Gastroesophageal sphincter (tissue), 4 donors: ENCODE measurements around the gene KDM6A. TPM values are rescaled to one million over a fixed set of nuclear protein-coding genes. Genes with fewer than 3 reads are reported as not detected.

Experiments used
- ATAC-seq: fragments of 150-250 bp; one replicate; pipeline ENCODE4 v1.9.1; 2016; ENCODE audit warnings: mild to moderate bottlenecking, moderate library complexity
- H3K27ac ChIP-seq, 4 donors: fragments of 200-600 bp; sonication (generic) in 3 of 4; 1 replicate in 3 of 4; 2 replicates in 1 of 4; pipeline ENCODE4 v1.5.1; 2016 to 2019
- H3K27me3 ChIP-seq: fragments of 200-600 bp; sonication (generic); one replicate; pipeline ENCODE4 v1.5.1; 2019
- H3K36me3 ChIP-seq, 2 donors: fragments of 200-600 bp; sonication (generic); one replicate each; pipeline ENCODE4 v1.5.1; 2019; ENCODE audit warnings: control low read depth in 1 of 2
- H3K4me1 ChIP-seq, 3 donors: fragments of 200-600 bp; sonication (generic); 1 replicate in 2 of 3; 2 replicates in 1 of 3; pipeline ENCODE4 v1.5.1; 2016 to 2019; ENCODE audit warnings: control low read depth in 2 of 3
- H3K4me3 ChIP-seq, 2 donors: fragments of 200-600 bp; sonication (generic); one replicate each; pipeline ENCODE4 v1.5.1; 2019; ENCODE audit warnings: mild to moderate bottlenecking in 1 of 2, moderate library complexity in 1 of 2
- H3K9me3 ChIP-seq, 3 donors: fragments of 200-600 bp; sonication (generic); one replicate each; pipeline ENCODE4 v1.5.1; 2017 to 2019; ENCODE audit warnings: control low read depth in 2 of 3
- CTCF ChIP-seq, 4 experiments: fragments of 200-600 bp in 2 of 4; fragments of 450-650 bp in 2 of 4; sonication (generic) in 1 of 4; IDR thresholded peaks; one replicate each; pipeline ENCODE4 v1.5.1; 2017 to 2019; ENCODE audit warnings: antibody characterized with exemption in 4 of 4, mild to moderate bottlenecking in 2 of 4, moderate library complexity in 2 of 4
- EP300 ChIP-seq: sonication (generic); formaldehyde crosslinking; IDR thresholded peaks from one replicate; pipeline ENCODE4 v1.6.1; 2017; ENCODE audit warnings: antibody characterized with exemption, mild to moderate bottlenecking
- POLR2A ChIP-seq, 2 donors: fragments of 450-650 bp; IDR thresholded peaks; one replicate each; pipeline ENCODE4 v1.6.1; 2017; ENCODE audit warnings: antibody characterized with exemption in 2 of 2, mild to moderate bottlenecking in 2 of 2, moderate library complexity in 1 of 2
- POLR2AphosphoS5 ChIP-seq: sonication (generic); formaldehyde crosslinking; IDR thresholded peaks from one replicate; pipeline ENCODE4 v1.6.1; 2017; ENCODE audit warnings: antibody characterized with exemption
- WGBS, 2 donors: methylation state at CpG; one replicate each; pipeline ENCODE4 v1.1.5; 2018; ENCODE audit warnings: low coverage in 1 of 2; 5-methylcytosine and 5-hydroxymethylcytosine counted together
- total RNA-seq, 4 donors: library from RNA; depleted of rRNA; stranded (reverse); fragments of >200 nt; gene quantifications; one replicate each; pipeline ENCODE4 v1.1.0, GENCODE V29; 2016

KDM6A gene
- total RNA-seq, 4 donors from 2014 or later = 17.0 to 28.6 (median 19.9) TPM

- Histone ChIP-seq H3K36me3 (no peaks in the 10 kb centered on the region), H3K4me1 (no peaks in the 10 kb centered on the region), H3K9me3 (no peaks in the 10 kb centered on the region), H3K27ac (no peak overlapping the region), H3K27me3 (no peaks in the 10 kb centered on the region), H3K4me3 (no peak overlapping the region)
- WGBS, 2 donors = 89 to 100% methylated on average over 1 to 6 of the region's 13 CpGs
- no peak for ATAC-seq
- no peak for TF ChIP-seq POLR2A (IDR thresholded peaks at IDR 0.05)
- no peak for TF ChIP-seq POLR2AphosphoS5
- TF ChIP-seq EP300 = no peak
- TF ChIP-seq CTCF (IDR thresholded peaks at IDR 0.05) = no peak
These were observed 133.2 kb downstream of the KDM6A start for GRCh38 chrX:45006002-45006800.

DNA sequence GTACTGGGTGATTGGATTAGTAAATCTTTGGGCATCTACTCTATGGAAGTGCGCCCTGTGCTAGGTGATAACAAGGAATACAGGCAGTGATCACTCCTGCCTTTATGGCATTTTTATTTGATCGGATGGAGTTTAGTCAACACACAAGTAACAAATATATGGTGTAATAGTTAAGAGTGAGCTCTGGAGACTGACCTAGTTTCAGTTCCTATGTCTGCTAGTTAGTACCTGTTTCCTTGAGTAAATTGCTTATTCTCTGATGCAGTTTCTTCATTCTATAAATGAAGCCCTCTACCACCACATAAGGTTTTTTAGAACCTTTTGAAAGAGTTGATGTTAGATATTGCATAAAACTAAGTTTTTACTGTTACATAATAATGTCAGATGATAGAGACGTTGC is 134.6 kb downstream of the KDM6A start:
- TF ChIP-seq CTCF (IDR thresholded peaks at IDR 0.05) (no peak), POLR2AphosphoS5 (no peak), POLR2A (IDR thresholded peaks at IDR 0.05) (no peak), EP300 (no peak)
- no peak for ATAC-seq
- Histone ChIP-seq H3K4me3 (no peak overlapping the region), H3K36me3 (no peaks in the 10 kb centered on the region), H3K27ac (no peak overlapping the region), H3K27me3 (no peaks in the 10 kb centered on the region), H3K4me1 (no peaks in the 10 kb centered on the region), H3K9me3 (no peaks in the 10 kb centered on the region)
- WGBS, 2 donors = 75 to 80% methylated on average over 3 of the region's 3 CpGs

DNA sequence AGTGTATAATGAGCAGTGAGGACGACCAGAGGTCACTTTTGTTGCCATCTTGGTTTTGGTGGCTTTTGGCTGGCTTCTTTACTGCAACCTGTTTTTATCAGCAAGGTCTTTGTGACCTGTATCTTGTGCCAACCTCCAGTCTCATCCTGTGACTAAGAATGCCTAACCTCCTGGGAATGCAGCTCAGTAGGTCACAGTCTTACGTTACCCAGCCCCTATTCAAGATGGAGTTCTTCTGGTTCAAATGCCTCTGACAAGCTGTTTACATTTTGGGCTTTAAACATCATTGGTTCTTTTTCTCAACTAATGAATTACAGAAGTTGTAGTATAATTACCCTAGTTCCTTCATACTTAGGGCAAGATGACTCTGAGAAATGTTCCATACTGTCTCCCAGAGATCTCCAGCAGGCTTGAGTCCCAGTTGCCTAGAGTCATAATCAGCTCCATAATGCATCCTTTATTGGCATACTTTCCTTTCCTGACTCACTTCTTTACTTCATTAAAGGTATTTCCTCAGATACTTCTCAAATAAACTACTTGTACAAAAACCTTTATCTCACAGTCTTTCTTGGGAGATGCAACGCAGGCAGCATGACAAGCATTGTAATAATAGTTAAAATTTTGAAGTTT is 136.5 kb downstream of the KDM6A start:
- Histone ChIP-seq H3K27me3 (no peaks in the 10 kb centered on the region), H3K4me1 (no peaks in the 10 kb centered on the region), H3K9me3 (no peaks in the 10 kb centered on the region), H3K36me3 (no peaks in the 10 kb centered on the region), H3K4me3 (no peak overlapping the region), H3K27ac (no peak overlapping the region)
- 65 to 85% methylated on average over 3 of the region's 3 CpGs for WGBS, 2 donors
- TF ChIP-seq CTCF (IDR thresholded peaks at IDR 0.05) = no peak
- no peak for TF ChIP-seq POLR2A (IDR thresholded peaks at IDR 0.05)
- no peak for TF ChIP-seq POLR2AphosphoS5
- no peak for TF ChIP-seq EP300
- no peak for ATAC-seq

DNA sequence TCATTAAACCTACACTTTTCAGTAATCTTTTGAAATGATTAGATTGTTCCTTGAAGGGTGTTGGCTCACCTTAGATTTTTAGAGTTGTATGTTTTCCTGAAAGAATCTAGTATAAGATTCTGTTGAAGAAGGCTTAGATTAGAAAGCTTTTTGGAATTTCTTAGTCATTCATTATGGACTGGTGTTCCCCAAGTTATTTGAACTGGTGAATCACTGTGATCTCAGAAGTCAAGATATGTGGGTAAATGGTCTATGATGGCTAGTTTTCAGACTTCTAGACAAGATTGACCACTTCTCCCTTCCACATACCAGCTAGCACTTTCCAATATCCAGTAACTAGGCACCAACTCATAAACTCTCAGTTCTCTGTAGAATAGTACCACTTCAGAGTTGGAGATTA is 138.1 kb downstream of the KDM6A start:
- H3K9me3 ChIP-seq = no peaks in the 10 kb centered on the region
- H3K36me3 ChIP-seq = no peaks in the 10 kb centered on the region
- H3K27ac ChIP-seq = no peak overlapping the region
- H3K4me1 ChIP-seq = no peaks in the 10 kb centered on the region
- TF ChIP-seq EP300 (no peak), POLR2A (IDR thresholded peaks at IDR 0.05) (no peak), CTCF (IDR thresholded peaks at IDR 0.05) (no peak), POLR2AphosphoS5 (no peak)
- H3K4me3 ChIP-seq = no peak overlapping the region
- no peaks in the 10 kb centered on the region for H3K27me3 ChIP-seq
- ATAC-seq = no peak

- Histone ChIP-seq H3K36me3 (no peaks in the 10 kb centered on the region), H3K9me3 (no peaks in the 10 kb centered on the region), H3K27ac (no peak overlapping the region), H3K4me3 (no peak overlapping the region), H3K27me3 (no peaks in the 10 kb centered on the region), H3K4me1 (no peaks in the 10 kb centered on the region)
- no peak for TF ChIP-seq POLR2AphosphoS5
- ATAC-seq = no peak
- 100% methylated on average over 1 of the region's 1 CpG; no CpG with 5 or more reads in 1 of the 2 donors for WGBS, 2 donors
These were observed 138.6 kb downstream of the KDM6A start for GRCh38 chrX:45011597-45011996.
